AG09309 (cell line): ENCODE measurements around the gene HLCS.

Source experiments
- DNase-seq: peaks from one replicate; pipeline ENCODE4 v3.0.0-alpha.2; 2010; ENCODE audit warnings: low read depth
- H3K4me3 ChIP-seq: 2 replicates; pipeline ENCODE4 v1.5.1; 2011; ENCODE audit warnings: mild to moderate bottlenecking, low read depth, low read length, moderate library complexity; ENCODE audit not compliant: control insufficient read depth
- CTCF ChIP-seq: IDR thresholded peaks from 2 replicates; pipeline ENCODE4 v1.5.1; 2011; ENCODE audit warnings: mild to moderate bottlenecking, low read depth, low read length, inconsistent platforms; ENCODE audit not compliant: insufficient read depth, control insufficient read depth; ENCODE audit errors: missing control alignments

Gene HLCS

GRCh38 chr21:36915696-36916245 is 50.7 kb downstream of the HLCS start:
- no peak for DNase-seq
- no peak for TF ChIP-seq CTCF
- no peak overlapping the region for H3K4me3 ChIP-seq

GRCh38 chr21:36915014-36915695 is 51.3 kb downstream of the HLCS start:
- no peak overlapping the region for H3K4me3 ChIP-seq
- DNase-seq = no peak
- no peak for TF ChIP-seq CTCF

- no peak overlapping the region for H3K4me3 ChIP-seq
- TF ChIP-seq CTCF = no peak
- no peak for DNase-seq
Observed at GRCh38 chr21:36914244-36915013, 52.0 kb downstream of the HLCS start.

GRCh38 chr21:36913247-36914169 is 53.0 kb downstream of the HLCS start:
- H3K4me3 ChIP-seq = no peak overlapping the region
- no peak for TF ChIP-seq CTCF
- no peak for DNase-seq

- H3K4me3 ChIP-seq = no peak overlapping the region
- DNase-seq = no peak
- TF ChIP-seq CTCF = no peak
Observed at GRCh38 chr21:36910581-36911307, 55.7 kb downstream of the HLCS start.
